K562 (cell line): ENCODE measurements around the gene ANKRD11.

ENCODE experiments used
- BRF1 ChIP-seq: IDR thresholded peaks from 3 replicates; pipeline ENCODE4 v1.6.1; 2011; ENCODE audit warnings: borderline replicate concordance, mild to moderate bottlenecking; ENCODE audit not compliant: insufficient read length; ENCODE audit errors: extremely low read depth
- CREM ChIP-seq: IDR thresholded peaks from 2 replicates; pipeline ENCODE4 v1.6.1; 2014; ENCODE audit warnings: antibody characterized with exemption, low read depth
- E2F4 ChIP-seq: sonication (generic); formaldehyde crosslinking; IDR thresholded peaks from 2 replicates; pipeline ENCODE4 v1.8.0; 2022; ENCODE audit warnings: mild to moderate bottlenecking, low read depth, missing genetic modification reagents
- EP300 ChIP-seq: IDR thresholded peaks from 2 replicates; pipeline ENCODE4 v1.6.1; 2012; ENCODE audit warnings: low read length, improper control_type of control experiment
- EZH2 ChIP-seq: IDR thresholded peaks from 2 replicates; pipeline ENCODE4 v1.6.1; 2012; ENCODE audit warnings: low read depth, mild to moderate bottlenecking, inconsistent platforms, low read length, borderline replicate concordance
- KDM1A ChIP-seq, 2 experiments: fragments of 450-650 bp; IDR thresholded peaks; 2 replicates each; pipeline ENCODE4 v1.6.1; 2016; ENCODE audit warnings: mild to moderate bottlenecking in 2 of 2
- KLF16 ChIP-seq: IDR thresholded peaks from 2 replicates; pipeline ENCODE4 v1.6.1; 2016; ENCODE audit warnings: antibody characterized with exemption
- MAZ ChIP-seq, 2 experiments: fragments of 450-650 bp in 1 of 2; sonication (generic) in 1 of 2; formaldehyde crosslinking; IDR thresholded peaks in 1 of 2; conservative IDR thresholded peaks in 1 of 2; 2 replicates each; pipeline versions ENCODE4 v1.4.0 to v1.5.0; 2020; ENCODE audit warnings: mild to moderate bottlenecking in 1 of 2, missing genetic modification reagents in 1 of 2
- POLR2A ChIP-seq: fragments of 450-650 bp; conservative IDR thresholded peaks from 2 replicates; pipeline ENCODE4 v1.6.1; 2016
- REST ChIP-seq, 2 experiments: fragments of 450-650 bp; formaldehyde crosslinking in 1 of 2; IDR thresholded peaks; 2 replicates each; pipeline versions ENCODE4 v1.4.0 to v1.6.1; 2014 to 2020; ENCODE audit warnings: mild to moderate bottlenecking in 2 of 2, borderline replicate concordance in 1 of 2, low read depth in 1 of 2
- TOE1 ChIP-seq, 2 experiments: fragments of 450-650 bp in 1 of 2; sonication (generic) in 1 of 2; formaldehyde crosslinking in 1 of 2; IDR thresholded peaks; 2 replicates each; pipeline versions ENCODE4 v1.7.1 to v1.8.0; 2016 to 2022; ENCODE audit warnings: borderline replicate concordance in 2 of 2, mild to moderate bottlenecking in 2 of 2, antibody characterized with exemption in 1 of 2, inconsistent platforms in 1 of 2, low read depth in 1 of 2, missing genetic modification reagents in 1 of 2, moderate library complexity in 1 of 2

- TF ChIP-seq TOE1 (IDR thresholded peaks at IDR 0.05; ENCODE audit: borderline replicate concordance) = no peak
- TF ChIP-seq TOE1 (CRISPR knock-in tag; IDR thresholded peaks at IDR 0.05; ENCODE audit: borderline replicate concordance, low read depth) = no peak
- peak in 1 of 2 experiments; percentile 37; a peak in 1 of 4 replicates for TF ChIP-seq MAZ (CRISPR knock-in tag; conservative IDR thresholded peaks at IDR 0.05 in 1 of 2, IDR thresholded peaks at IDR 0.05 in 1 of 2)
- no peak for TF ChIP-seq CREM
- no peak for TF ChIP-seq E2F4 (CRISPR knock-in tag)
- no peak for TF ChIP-seq BRF1
- TF ChIP-seq KDM1A (IDR thresholded peaks at IDR 0.05) = no peak
- TF ChIP-seq REST (IDR thresholded peaks at IDR 0.05; ENCODE audit: borderline replicate concordance) = no peak
- TF ChIP-seq REST (CRISPR knock-in tag; IDR thresholded peaks at IDR 0.05; ENCODE audit: low read depth) = no peak
- TF ChIP-seq KLF16 = no peak
- TF ChIP-seq POLR2A = peak; percentile 26; the same call in 1 of the 2 replicates
- TF ChIP-seq EZH2 = no peak
- no peak for TF ChIP-seq EP300
These were observed 243.2 kb downstream of the ANKRD11 start for GRCh38 chr16:89246903-89247733.
